ENCODE measurements around the gene PRR7.
A peak's percentile ranks its signal among the peaks of the same experiment; 100 is the strongest.

PRR7 gene, protein sequence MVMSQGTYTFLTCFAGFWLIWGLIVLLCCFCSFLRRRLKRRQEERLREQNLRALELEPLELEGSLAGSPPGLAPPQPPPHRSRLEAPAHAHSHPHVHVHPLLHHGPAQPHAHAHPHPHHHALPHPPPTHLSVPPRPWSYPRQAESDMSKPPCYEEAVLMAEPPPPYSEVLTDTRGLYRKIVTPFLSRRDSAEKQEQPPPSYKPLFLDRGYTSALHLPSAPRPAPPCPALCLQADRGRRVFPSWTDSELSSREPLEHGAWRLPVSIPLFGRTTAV

DNA sequence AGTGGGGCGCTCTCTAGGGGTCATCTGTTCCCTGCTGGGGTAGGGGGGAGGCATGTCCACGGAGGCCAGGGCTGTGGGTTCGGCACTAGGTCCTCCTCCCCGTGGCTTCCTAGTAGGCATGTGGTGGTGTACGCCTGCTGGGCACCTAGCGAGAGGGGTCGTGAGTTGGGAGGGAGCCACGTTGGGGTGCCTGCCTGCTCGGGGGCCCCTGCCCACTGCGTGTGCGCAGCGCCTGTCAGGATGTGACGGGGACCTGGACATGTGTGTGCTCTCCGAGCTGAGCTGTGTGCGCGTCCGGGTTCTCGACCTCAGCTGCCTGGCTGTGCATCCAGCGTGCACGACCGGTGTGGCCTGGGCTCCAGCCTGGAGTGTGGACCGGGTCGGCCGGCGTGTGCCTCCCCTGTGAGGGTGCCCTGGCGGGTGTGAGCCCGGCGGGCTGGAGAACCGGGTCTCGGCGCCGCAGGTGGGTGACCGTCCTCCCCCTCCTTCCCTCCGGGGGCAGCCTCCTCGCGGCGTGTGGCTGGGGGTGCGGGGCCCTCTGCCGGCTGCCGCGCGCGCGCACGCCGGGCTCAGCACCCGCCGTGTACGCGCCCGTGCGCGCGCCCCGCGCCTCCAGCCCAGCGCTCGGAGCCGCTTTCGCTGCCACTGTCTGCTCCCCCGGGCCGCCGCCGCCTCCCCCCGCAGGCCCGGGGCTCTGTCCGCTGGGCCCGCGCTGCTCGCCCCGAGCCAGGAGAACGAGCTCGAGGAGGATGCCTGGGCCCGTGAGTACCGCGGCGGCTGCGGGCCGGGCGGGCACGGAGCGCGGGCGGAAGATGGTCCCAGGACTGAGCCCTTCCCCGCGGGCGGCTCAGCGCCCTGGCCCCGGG, at the start of gene PRR7:
Gene PRR7 (plus strand): TSS at position 615 of the 866 bp plus-strand sequence. CDS start 8,254 bp downstream, outside the sequence.
- Histone ChIP-seq H3K27me3 (ENCODE audit: control insufficient read depth, insufficient read depth, low read length) (peaks cover 26% of the 10 kb centered on the region), H3K9ac (ENCODE audit: low read length) (peak within 1 kb of the TSS; percentile 29), H3K4me3 (ENCODE audit: low read length) (peak within 1 kb of the TSS; percentile 9), H3K9me3 (ENCODE audit: control insufficient read depth, low read length) (no peaks in the 10 kb centered on the region), H3K4me1 (ENCODE audit: control insufficient read depth, insufficient read depth, low read length) (peaks cover 15% of the 10 kb centered on the region), H3K36me3 (ENCODE audit: control insufficient read depth, insufficient read depth, low read length) (no peaks in the 10 kb centered on the region)

DNA sequence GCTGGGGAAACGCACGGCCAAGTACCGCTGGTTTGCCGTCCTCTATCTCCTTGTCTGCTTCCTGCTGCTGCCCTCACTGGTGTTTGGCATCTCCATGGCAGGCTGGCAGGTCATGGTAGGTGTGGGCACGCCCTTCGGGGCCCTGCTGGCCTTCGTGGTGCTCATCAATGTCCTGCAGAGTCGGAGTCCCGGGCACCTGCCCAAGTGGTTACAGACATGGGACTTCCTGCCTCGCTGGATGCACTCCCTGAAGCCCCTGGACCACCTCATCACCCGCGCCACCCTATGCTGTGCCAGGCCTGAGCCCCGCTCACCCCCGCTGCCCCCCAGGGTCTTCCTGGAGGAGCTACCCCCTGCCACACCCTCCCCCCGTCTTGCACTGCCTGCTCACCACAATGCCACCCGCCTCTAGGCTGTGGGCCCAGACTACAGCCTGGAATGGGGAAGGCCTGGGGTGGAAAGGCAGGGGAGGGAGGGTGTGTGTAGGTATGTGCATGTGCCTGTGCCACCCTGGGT, 48.7 kb upstream of the PRR7 start:
- no peak overlapping the region for H3K4me3 ChIP-seq (ENCODE audit: low read length)
- no peak overlapping the region for H3K9ac ChIP-seq (ENCODE audit: low read length)
- H3K36me3 ChIP-seq (ENCODE audit: control insufficient read depth, insufficient read depth, low read length) = no peaks in the 10 kb centered on the region
- H3K27me3 ChIP-seq (ENCODE audit: control insufficient read depth, insufficient read depth, low read length) = peaks cover 34% of the 10 kb centered on the region
- H3K4me1 ChIP-seq (ENCODE audit: control insufficient read depth, insufficient read depth, low read length) = peaks cover 22% of the 10 kb centered on the region
- no peaks in the 10 kb centered on the region for H3K9me3 ChIP-seq (ENCODE audit: control insufficient read depth, low read length)

DNA sequence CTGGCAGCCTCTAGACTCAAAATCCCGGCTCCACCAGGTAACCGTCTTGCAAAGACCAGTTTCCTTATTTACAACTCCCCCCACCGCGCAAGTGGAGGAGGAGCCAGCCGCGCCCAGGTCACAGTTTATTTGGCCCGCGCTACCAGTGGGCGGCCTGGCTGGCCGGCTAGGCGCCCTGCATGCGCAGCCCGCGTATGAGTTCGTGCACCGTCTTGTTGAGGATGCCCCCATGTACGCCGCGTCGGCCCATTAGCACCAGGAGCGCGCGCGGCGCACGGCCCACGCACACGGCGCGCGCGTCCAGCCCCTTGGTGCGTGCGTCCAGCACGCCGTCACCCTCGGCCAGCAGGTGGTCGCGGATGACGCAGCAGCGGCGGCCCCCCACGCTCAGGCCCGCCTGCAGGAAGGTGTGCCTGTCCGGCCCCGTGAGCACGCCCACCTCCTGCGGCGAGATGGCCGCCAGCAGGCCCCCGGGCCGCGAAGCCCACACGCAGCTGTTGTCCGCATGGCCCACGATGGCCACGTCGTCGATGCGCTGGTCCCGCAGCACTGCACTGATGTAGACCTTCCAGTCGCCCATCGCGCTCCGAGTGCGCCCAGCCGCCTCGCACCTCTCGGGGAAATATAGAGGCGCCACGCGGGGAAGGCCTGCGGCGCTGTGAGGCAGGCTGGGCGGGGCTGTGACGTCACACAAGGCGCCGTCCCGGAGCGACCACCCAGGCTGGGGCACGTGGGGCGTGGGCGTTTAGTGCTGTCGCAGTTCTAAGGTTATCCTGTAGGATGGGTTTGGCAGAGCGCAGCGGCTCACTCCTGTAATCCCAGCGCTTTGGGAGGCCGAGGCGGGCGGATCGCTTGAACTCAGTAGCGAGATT, 46.4 kb upstream of the PRR7 start, which contains the start of gene PFN3:
Gene PFN3 (minus strand): TSS at position 665 of the 872 bp plus-strand sequence. CDS start 85 bp downstream, at position 580.
- H3K27me3 ChIP-seq (ENCODE audit: control insufficient read depth, insufficient read depth, low read length) = peaks cover 48% of the 10 kb centered on the region
- H3K9me3 ChIP-seq (ENCODE audit: control insufficient read depth, low read length) = no peaks in the 10 kb centered on the region
- no peaks in the 10 kb centered on the region for H3K36me3 ChIP-seq (ENCODE audit: control insufficient read depth, insufficient read depth, low read length)
- H3K9ac ChIP-seq (ENCODE audit: low read length) = no peak within 1 kb of the TSS
- no peak within 1 kb of the TSS for H3K4me3 ChIP-seq (ENCODE audit: low read length)
- peaks cover 45% of the 10 kb centered on the region for H3K4me1 ChIP-seq (ENCODE audit: control insufficient read depth, insufficient read depth, low read length)

DNA sequence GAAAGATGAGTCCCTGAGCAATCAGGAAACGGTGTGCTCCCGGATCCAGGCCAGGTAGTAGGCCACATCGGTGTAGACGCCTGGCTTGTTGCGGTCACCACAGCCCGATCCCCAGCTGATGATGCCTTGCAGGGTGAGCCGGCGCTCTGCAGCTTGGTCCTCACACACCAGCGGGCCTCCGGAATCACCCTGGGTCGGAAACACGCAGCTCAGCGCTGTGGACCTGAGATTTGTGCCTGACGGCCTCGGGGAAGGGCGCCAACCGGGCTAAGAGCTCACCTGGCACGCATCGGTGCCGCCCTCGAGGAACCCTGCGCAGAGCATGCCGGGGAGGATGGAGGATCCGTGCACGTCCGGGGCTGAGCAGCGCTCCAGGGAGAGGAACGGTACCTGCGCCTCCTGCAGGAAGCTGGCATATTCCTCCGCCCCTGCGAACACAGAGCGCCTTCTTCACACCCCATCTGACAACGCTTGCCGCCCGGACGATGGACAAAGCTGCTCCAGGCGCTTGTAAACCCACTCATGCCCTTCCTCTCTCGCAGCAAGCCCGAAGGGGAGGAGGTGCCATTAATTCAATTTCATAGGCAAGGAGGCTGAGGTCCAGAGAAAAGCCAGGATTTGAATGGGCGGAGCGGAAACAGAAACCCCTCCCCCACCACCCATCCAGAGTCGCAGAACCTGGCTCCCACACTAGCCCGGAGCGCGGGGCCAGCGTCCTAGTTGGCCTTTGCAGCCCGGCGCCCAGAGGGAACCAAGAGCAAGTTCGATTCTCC, 44.2 kb upstream of the PRR7 start:
- Histone ChIP-seq H3K4me1 (ENCODE audit: control insufficient read depth, insufficient read depth, low read length) (peaks cover 49% of the 10 kb centered on the region), H3K9ac (ENCODE audit: low read length) (no peak overlapping the region), H3K36me3 (ENCODE audit: control insufficient read depth, insufficient read depth, low read length) (no peaks in the 10 kb centered on the region), H3K9me3 (ENCODE audit: control insufficient read depth, low read length) (no peaks in the 10 kb centered on the region), H3K27me3 (ENCODE audit: control insufficient read depth, insufficient read depth, low read length) (peaks cover 47% of the 10 kb centered on the region), H3K4me3 (ENCODE audit: low read length) (peak overlapping the region; percentile 49)

DNA sequence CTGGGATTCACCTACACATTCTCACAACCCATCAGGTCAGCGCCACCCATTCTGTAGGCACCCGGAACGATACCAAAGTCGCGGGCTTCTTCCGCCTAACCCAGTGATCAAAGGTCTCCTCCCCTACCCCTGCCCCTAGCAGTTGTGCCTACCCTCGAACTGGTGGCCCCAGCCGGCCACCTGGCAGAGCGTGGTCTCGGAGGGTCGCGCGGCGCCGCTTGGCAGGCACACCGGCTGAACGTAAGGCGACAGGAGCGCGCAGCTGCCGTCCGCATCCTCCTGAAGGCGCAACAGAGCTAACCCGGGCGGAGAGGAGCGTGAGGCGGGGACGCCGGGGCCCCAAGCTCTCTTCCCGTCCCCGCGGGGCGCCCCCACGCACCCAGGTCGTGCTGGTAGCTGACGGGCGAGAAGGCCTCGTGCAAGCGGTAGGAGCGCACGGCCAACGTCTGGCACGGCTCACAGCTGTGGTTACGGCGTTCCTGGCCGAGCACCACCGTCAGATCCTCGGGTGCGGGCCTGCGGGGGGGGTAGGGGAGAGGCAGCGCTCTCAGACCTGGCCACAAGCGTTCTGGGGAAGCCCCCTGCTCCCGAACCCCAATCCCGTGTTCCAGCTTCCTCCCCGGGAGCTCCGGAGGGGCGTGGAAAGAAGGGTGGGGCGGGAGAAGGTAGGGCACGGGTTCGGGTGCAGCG, 43.4 kb upstream of the PRR7 start:
- H3K9ac ChIP-seq (ENCODE audit: low read length) = no peak overlapping the region
- peaks cover 44% of the 10 kb centered on the region for H3K27me3 ChIP-seq (ENCODE audit: control insufficient read depth, insufficient read depth, low read length)
- H3K4me3 ChIP-seq (ENCODE audit: low read length) = peak overlapping the region; percentile 49
- no peaks in the 10 kb centered on the region for H3K9me3 ChIP-seq (ENCODE audit: control insufficient read depth, low read length)
- peaks cover 49% of the 10 kb centered on the region for H3K4me1 ChIP-seq (ENCODE audit: control insufficient read depth, insufficient read depth, low read length)
- no peaks in the 10 kb centered on the region for H3K36me3 ChIP-seq (ENCODE audit: control insufficient read depth, insufficient read depth, low read length)

DNA sequence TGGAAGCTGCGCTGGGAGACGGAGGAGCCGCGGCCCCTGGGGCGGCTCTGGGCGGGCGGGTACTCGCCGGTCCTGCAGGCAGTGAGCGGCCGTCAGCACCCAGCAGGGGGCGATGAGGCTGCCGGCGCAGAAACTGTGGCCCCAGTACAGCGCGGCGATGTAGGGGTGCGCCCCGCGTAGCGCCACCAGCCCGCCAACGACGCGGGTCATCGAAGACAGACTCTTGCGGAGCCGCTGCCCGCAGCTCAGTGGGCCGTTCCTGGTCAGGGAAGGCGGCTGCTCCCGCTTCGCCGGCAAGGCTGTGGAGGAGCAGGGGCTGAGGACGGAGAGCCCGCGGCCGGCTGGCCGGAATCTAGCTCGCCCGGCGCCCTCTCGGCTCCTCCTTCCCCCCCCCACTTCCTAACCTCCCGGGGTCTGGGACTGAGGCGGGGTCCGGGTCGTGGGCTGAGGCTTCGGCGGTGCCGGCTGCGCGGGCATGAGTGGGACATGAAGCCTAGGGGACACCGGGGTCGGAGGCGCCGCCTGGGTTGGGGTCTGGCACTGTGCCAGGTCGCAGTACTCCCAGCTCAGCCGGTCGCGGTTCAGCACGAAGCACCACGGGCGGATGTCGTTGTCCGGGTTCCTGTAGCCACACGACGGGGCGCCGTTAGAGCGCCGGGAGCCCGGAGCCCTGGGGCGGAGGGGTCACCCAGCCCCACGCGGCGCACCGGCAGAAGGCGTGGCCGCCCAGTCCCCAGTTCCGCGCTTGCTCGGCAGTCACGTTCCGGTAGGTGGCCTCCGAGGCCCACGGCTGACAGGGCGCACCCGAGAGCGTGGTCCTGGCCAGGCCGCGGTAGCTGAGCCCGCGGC, 42.6 kb upstream of the PRR7 start:
- H3K9me3 ChIP-seq (ENCODE audit: control insufficient read depth, low read length) = no peaks in the 10 kb centered on the region
- peaks cover 44% of the 10 kb centered on the region for H3K27me3 ChIP-seq (ENCODE audit: control insufficient read depth, insufficient read depth, low read length)
- H3K9ac ChIP-seq (ENCODE audit: low read length) = peak overlapping the region; percentile 55
- H3K36me3 ChIP-seq (ENCODE audit: control insufficient read depth, insufficient read depth, low read length) = no peaks in the 10 kb centered on the region
- peaks cover 49% of the 10 kb centered on the region for H3K4me1 ChIP-seq (ENCODE audit: control insufficient read depth, insufficient read depth, low read length)
- peak overlapping the region; percentile 49 for H3K4me3 ChIP-seq (ENCODE audit: low read length)

DNA sequence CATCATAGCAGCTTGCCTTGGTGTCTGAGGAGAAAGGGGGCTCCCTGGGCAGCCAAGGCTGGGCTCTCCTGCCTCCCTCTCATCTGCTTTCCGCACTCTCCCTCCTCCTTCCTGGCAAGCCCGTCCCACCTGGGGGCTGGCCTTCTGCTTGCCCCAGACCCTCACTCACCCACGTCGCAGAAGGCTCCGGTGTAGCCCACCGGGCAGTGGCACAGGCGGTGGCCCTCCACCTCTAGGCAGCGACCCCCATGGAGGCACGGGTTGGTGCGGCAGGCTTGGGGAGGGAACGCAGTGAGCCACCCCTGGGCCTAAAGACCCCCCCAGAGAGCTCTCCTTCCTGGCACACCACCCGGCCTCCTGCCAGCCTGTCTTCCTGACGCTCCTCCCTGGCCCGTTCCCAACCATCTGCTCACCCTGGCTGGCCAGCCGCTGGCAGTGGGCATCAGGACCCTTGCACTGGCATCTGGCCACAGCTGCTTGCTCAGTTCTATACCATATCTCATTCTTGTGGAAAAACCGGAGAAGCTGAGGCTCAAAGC, 41.9 kb upstream of the PRR7 start:
- no peaks in the 10 kb centered on the region for H3K36me3 ChIP-seq (ENCODE audit: control insufficient read depth, insufficient read depth, low read length)
- H3K9me3 ChIP-seq (ENCODE audit: control insufficient read depth, low read length) = no peaks in the 10 kb centered on the region
- H3K4me3 ChIP-seq (ENCODE audit: low read length) = peak overlapping the region; percentile 49
- H3K27me3 ChIP-seq (ENCODE audit: control insufficient read depth, insufficient read depth, low read length) = peaks cover 44% of the 10 kb centered on the region
- H3K4me1 ChIP-seq (ENCODE audit: control insufficient read depth, insufficient read depth, low read length) = peaks cover 46% of the 10 kb centered on the region
- peak overlapping the region; percentile 55 for H3K9ac ChIP-seq (ENCODE audit: low read length)

DNA sequence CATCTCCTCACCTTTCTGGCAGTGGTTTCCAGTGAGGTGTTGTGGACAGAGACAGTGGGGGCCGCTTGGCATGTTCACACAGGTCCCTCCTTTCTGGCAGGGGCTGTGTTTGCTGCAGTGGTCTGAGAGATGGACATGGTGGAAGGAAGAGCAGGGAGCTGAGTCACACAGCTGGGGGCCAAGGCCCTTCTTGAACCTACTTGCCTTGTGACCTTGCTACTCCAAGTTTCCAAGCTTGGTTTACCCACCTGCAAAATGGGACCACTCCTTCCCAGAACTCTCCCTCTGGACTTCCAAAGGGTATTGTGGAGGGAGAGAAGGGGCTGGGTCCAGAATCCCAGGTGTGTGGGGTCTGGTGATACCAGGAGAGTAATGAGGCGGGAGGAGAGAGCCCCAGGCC, 41.3 kb upstream of the PRR7 start:
- H3K27me3 ChIP-seq (ENCODE audit: control insufficient read depth, insufficient read depth, low read length) = peaks cover 40% of the 10 kb centered on the region
- H3K9ac ChIP-seq (ENCODE audit: low read length) = peak overlapping the region; percentile 55
- H3K4me1 ChIP-seq (ENCODE audit: control insufficient read depth, insufficient read depth, low read length) = peaks cover 40% of the 10 kb centered on the region
- no peaks in the 10 kb centered on the region for H3K9me3 ChIP-seq (ENCODE audit: control insufficient read depth, low read length)
- H3K4me3 ChIP-seq (ENCODE audit: low read length) = no peak overlapping the region
- H3K36me3 ChIP-seq (ENCODE audit: control insufficient read depth, insufficient read depth, low read length) = no peaks in the 10 kb centered on the region

DNA sequence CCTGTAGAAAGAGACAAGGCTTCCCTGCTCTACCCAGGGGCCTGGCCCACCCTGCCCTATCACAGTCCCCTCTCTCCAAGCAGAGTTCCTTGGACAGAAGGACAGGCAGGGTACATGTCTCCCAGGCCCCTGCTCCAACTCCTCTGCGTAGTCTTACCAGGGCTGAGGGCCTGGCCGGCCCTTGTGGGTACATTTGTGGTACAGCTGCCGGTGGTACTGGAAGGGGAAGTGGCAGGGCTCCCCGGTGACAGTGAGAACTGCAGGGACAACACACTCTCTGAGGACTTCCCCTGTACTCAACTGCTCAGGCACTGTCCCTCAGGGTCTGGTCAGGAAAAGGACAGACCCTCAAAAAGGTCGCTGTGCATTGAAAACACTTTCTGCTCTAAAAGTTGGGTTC, 40.8 kb upstream of the PRR7 start:
- Histone ChIP-seq H3K9ac (ENCODE audit: low read length) (no peak overlapping the region), H3K4me1 (ENCODE audit: control insufficient read depth, insufficient read depth, low read length) (peaks cover 37% of the 10 kb centered on the region), H3K4me3 (ENCODE audit: low read length) (no peak overlapping the region), H3K9me3 (ENCODE audit: control insufficient read depth, low read length) (no peaks in the 10 kb centered on the region), H3K27me3 (ENCODE audit: control insufficient read depth, insufficient read depth, low read length) (peaks cover 35% of the 10 kb centered on the region), H3K36me3 (ENCODE audit: control insufficient read depth, insufficient read depth, low read length) (no peaks in the 10 kb centered on the region)
